Stimulated activated naive B cell treated with anti-CD40 and anti-IgM and Interleukin-4, amounts not matched to agents 10 μg/mL and 1 μg/mL and 100 μg/mL, for 72 hours (primary cell): ENCODE measurements around the gene RHBDD1.
"Not testable (repeated sequence)": the region's sequence is repeated elsewhere in the genome, so short reads cannot be mapped to it uniquely, and the experiment has no call there.

ENCODE experiments used
- ATAC-seq, 2 donors: fragments of 150-1000 bp; cut with Tn5 transposase; replicated peaks; 2 replicates each; pipeline ENCODE4 v1.10.0; 2021; ENCODE audit warnings: moderate library complexity in 1 of 2
- DNase-seq: peaks from one replicate; pipeline ENCODE4 v3.0.0; 2021
- H3K27ac Mint-ChIP-seq: one replicate; pipeline ENCODE4 v1.8.0; 2022; ENCODE audit warnings: mild to moderate bottlenecking, mixed read lengths
- H3K27me3 Mint-ChIP-seq, 2 donors: one replicate each; pipeline ENCODE4 v1.8.0; 2022; ENCODE audit warnings: mixed read lengths in 2 of 2
- H3K36me3 Mint-ChIP-seq, 2 donors: one replicate each; pipeline ENCODE4 v1.8.0; 2022; ENCODE audit warnings: mixed read lengths in 2 of 2, mild to moderate bottlenecking in 1 of 2
- H3K4me1 Mint-ChIP-seq, 2 donors: one replicate each; pipeline ENCODE4 v1.8.0; 2022; ENCODE audit warnings: mixed read lengths in 2 of 2, mild to moderate bottlenecking in 1 of 2
- H3K4me3 Mint-ChIP-seq, 2 donors: one replicate each; pipeline ENCODE4 v1.8.0; 2022; ENCODE audit warnings: mild to moderate bottlenecking in 2 of 2, mixed read lengths in 2 of 2, moderate library complexity in 1 of 2
- H3K9me3 Mint-ChIP-seq, 2 donors: one replicate each; pipeline ENCODE4 v1.8.0; 2022; ENCODE audit warnings: mixed read lengths in 2 of 2, mild to moderate bottlenecking in 1 of 2

Gene RHBDD1

DNA sequence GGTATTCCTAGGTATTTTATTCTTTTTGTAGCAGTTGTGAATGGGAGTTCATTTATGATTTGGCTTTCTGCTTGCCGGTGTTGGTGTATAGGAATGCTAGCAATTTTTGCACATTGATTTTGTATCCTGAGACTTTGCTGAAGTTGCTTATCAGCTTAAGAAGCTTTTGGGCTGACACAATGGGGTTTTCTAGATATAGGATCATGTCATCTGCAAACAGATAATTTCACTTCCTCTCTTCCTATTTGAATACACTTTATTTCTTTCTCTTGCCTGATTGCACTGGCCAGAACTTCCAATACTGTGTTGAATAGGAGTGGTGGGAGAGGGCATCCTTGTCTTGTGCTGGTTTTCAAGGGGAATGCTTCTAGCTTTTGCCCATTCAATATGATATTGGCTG is 7.1 kb downstream of the RHBDD1 start:
- DNase-seq: not testable (repeated sequence)
- Mint-ChIP-seq H3K4me1 (peaks cover 38 to 66% of the 10 kb centered on the region in 2 donors), H3K4me3 (peak overlapping the region; percentile 60 to 65)

DNA sequence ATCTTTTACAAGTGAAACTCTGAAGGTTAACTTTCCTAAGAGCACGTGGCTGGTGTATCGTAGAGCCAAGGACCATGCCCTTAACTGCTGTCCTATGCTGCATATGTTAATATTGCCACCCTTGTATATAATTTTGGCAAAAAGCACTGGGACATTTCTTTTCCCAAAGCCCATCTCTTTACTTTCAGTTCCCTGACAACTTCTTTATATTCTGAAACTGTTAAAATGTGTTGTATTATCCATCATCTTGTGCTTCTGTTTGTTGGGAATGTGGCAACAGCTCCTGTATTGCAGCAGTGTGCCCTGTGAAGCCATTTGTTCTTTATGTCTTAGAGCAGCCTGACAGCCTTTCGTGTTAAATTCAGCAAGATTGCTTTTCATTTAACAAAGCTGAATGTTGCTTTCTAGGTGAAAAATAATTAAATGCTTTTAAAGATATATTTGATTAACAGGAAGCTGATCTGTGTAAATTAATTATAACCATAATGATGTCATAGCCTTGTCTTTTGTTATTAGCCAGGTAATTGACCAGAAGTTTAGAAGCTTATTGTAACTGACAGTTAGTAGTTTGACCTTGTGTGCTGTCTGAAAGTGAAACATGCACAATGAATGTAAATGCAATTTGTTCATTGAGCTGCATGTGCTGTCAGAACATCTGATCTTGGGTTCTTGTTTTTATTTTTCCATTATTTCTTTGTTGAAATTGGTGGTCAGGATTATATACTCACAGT is 9.7 kb downstream of the RHBDD1 start:
- Mint-ChIP-seq H3K27ac (no peak overlapping the region), H3K36me3 (peaks cover 23 to 38% of the 10 kb centered on the region in 2 donors), H3K4me3 (no peak overlapping the region), H3K9me3 (peaks cover 3 to 5% of the 10 kb centered on the region in 2 donors), H3K4me1 (peaks cover 33 to 59% of the 10 kb centered on the region in 2 donors), H3K27me3 (no peaks in the 10 kb centered on the region)
- ATAC-seq (no peak), DNase-seq (no peak)

More for the DNA sequence above, 7.1 kb downstream of the RHBDD1 start:
- Mint-ChIP-seq H3K27ac (peak overlapping the region; percentile 90), H3K36me3 (peaks cover 25 to 40% of the 10 kb centered on the region in 2 donors)
- H3K9me3 Mint-ChIP-seq, H3K27me3 Mint-ChIP-seq: not testable (repeated sequence)
- peak in 1 of 2 donors; percentile 22 for ATAC-seq

- H3K9me3 Mint-ChIP-seq: peaks cover 3% of the 10 kb centered on the region in 2 donors
- H3K27me3 Mint-ChIP-seq: no peaks in the 10 kb centered on the region
- H3K36me3 Mint-ChIP-seq: peaks cover 19 to 39% of the 10 kb centered on the region in 2 donors
- ATAC-seq: peak in 1 of 2 donors; percentile 14
- H3K4me3 Mint-ChIP-seq: no peak overlapping the region
- no peak for DNase-seq
- H3K4me1 Mint-ChIP-seq: peaks cover 32 to 60% of the 10 kb centered on the region in 2 donors
- H3K27ac Mint-ChIP-seq: no peak overlapping the region
Observed at GRCh38 chr2:226847090-226847489, 11.2 kb downstream of the RHBDD1 start.

DNA sequence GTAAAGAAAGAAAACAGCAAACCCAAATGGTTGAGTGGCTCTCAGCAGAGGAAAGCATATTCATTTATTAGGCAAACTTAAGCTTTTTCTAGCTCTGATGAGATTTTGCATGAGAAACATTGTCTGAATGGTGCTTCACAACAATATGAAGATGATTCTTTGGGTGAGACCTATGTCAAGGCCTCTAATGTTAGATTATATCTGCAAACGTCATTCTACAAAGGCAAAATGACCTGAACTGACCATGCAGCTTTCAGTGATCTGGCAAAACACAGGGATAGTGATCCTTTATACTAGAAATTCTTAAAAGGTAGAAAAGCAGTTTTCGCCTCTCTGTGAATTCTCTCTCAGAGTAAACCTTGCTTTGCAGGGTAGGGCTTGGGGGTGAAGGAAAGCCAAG is 11.7 kb downstream of the RHBDD1 start:
- ATAC-seq (no peak), DNase-seq (no peak)
- Mint-ChIP-seq H3K27ac (no peak overlapping the region), H3K9me3 (peaks cover 1 to 3% of the 10 kb centered on the region in 2 donors), H3K4me3 (no peak overlapping the region), H3K27me3 (no peaks in the 10 kb centered on the region), H3K4me1 (peaks cover 29 to 56% of the 10 kb centered on the region in 2 donors), H3K36me3 (peaks cover 14 to 34% of the 10 kb centered on the region in 2 donors)

DNA sequence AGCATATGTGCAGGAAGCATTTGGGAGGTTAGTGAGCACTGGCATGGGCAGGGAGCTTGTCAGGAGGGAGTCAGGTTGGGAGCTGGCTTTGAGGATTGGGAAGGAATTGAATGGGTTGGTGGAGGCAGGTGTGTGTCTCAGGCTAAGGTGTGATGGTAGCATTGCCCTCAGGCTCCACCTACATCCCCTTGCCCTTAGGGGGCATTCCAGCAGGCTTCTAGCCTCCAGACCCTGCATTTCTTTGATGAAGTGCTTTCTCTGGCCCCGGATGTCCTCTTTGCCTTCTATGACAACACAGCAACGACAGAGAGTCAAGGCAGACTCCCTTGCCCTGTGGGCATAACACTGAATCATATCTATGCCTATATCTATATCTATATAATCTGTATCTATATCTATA is 13.5 kb downstream of the RHBDD1 start:
- DNase-seq: no peak
- Mint-ChIP-seq H3K36me3 (peaks cover 9 to 25% of the 10 kb centered on the region in 2 donors), H3K9me3 (no peaks in the 10 kb centered on the region), H3K27me3 (no peaks in the 10 kb centered on the region), H3K27ac (no peak overlapping the region), H3K4me1 (peaks cover 14 to 38% of the 10 kb centered on the region in 2 donors), H3K4me3 (no peak overlapping the region)
- no peak for ATAC-seq

GRCh38 chr2:226850024-226850423 is 14.2 kb downstream of the RHBDD1 start:
- ATAC-seq (no peak), DNase-seq (no peak)
- peaks cover 0 to 4% of the 10 kb centered on the region in 2 donors for H3K9me3 Mint-ChIP-seq
- H3K27me3 Mint-ChIP-seq: no peaks in the 10 kb centered on the region
- H3K36me3 Mint-ChIP-seq: peaks cover 11 to 30% of the 10 kb centered on the region in 2 donors
- no peak overlapping the region for H3K27ac Mint-ChIP-seq
- no peak overlapping the region for H3K4me3 Mint-ChIP-seq
- H3K4me1 Mint-ChIP-seq: peaks cover 13 to 35% of the 10 kb centered on the region in 2 donors

DNA sequence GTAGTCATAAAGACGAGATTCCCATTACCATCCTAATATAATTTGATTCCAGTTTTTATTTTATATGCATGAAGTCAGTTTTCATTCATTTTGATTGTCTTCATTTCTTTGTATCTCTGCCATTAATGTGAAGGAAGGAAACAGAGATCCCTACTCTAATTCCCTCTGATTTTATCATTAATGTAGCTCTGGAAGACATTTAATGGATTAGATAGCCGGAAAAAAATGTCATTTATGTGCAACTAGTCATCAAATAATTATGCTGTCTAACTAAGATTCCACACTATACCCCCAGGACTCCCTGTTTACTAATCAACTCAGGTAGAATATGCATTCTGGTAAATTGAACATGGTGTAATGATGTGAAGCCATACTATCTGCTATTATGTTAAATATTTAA is 19.9 kb downstream of the RHBDD1 start:
- Mint-ChIP-seq H3K9me3 (peaks cover 0 to 4% of the 10 kb centered on the region in 2 donors), H3K4me1 (peaks cover 17 to 38% of the 10 kb centered on the region in 2 donors), H3K27me3 (no peaks in the 10 kb centered on the region), H3K27ac (no peak overlapping the region), H3K36me3 (peaks cover 9 to 31% of the 10 kb centered on the region in 2 donors), H3K4me3 (no peak overlapping the region)
- no peak for ATAC-seq
- no peak for DNase-seq

DNA sequence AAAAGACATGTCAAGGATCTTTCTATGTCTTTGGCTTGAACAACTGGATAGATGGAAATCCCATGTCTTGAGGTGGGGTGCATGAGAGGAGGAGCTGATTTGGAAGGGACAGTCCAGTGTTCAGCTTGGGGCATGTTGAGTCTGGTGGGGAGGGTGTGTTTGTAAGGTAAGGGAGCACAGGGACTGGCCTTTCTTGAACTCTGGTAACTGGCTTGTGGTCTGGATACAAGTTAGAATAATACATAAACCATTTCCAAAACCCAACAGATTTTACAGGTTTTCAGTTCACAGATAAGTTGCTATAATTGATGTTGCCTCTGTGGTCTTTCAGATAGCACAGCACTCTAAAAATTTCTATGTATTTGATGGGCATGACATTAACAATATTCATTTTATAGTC is 24.2 kb downstream of the RHBDD1 start:
- H3K9me3 Mint-ChIP-seq: peaks cover 0 to under 1% of the 10 kb centered on the region in 2 donors
- no peak overlapping the region for H3K27ac Mint-ChIP-seq
- DNase-seq (no peak), ATAC-seq (no peak)
- H3K36me3 Mint-ChIP-seq: peaks cover 19 to 32% of the 10 kb centered on the region in 2 donors
- H3K4me1 Mint-ChIP-seq: peaks cover 26 to 54% of the 10 kb centered on the region in 2 donors
- no peak overlapping the region for H3K4me3 Mint-ChIP-seq
- H3K27me3 Mint-ChIP-seq: no peaks in the 10 kb centered on the region

GRCh38 chr2:226862623-226863022 is 26.8 kb downstream of the RHBDD1 start:
- Mint-ChIP-seq H3K4me3 (peak overlapping the region in 1 of 2 donors; percentile 30), H3K36me3 (peaks cover 23 to 35% of the 10 kb centered on the region in 2 donors), H3K4me1 (peaks cover 23 to 48% of the 10 kb centered on the region in 2 donors), H3K27me3 (no peaks in the 10 kb centered on the region), H3K27ac (peak overlapping the region; percentile 84), H3K9me3 (no peaks in the 10 kb centered on the region)
- peak; percentile 58 for DNase-seq
- peak; percentile 97 to 98 for ATAC-seq

DNA sequence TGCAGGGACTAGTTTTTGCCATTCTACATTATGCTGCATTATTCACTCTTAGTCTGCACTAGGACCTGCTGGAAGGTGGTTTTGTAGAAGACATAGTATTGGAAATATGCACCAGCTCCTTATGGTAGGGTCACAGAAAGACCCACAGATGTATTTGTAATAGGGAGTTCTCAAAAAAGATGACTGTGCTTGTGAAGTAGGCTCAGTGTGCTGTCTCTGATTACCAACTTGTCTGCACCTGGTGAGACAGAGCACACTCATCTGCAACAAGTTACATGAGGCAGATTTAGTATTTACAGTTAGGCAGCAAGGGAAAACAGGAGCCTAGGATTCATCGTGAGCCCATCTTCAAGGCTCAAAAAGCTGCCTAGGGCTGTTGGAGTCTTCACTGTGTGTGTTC is 29.4 kb downstream of the RHBDD1 start:
- peaks cover 18 to 44% of the 10 kb centered on the region in 2 donors for H3K4me1 Mint-ChIP-seq
- DNase-seq (no peak), ATAC-seq (no peak)
- H3K27me3 Mint-ChIP-seq: no peaks in the 10 kb centered on the region
- H3K27ac Mint-ChIP-seq: no peak overlapping the region
- H3K4me3 Mint-ChIP-seq: no peak overlapping the region
- peaks cover 29 to 49% of the 10 kb centered on the region in 2 donors for H3K36me3 Mint-ChIP-seq
- no peaks in the 10 kb centered on the region for H3K9me3 Mint-ChIP-seq

DNA sequence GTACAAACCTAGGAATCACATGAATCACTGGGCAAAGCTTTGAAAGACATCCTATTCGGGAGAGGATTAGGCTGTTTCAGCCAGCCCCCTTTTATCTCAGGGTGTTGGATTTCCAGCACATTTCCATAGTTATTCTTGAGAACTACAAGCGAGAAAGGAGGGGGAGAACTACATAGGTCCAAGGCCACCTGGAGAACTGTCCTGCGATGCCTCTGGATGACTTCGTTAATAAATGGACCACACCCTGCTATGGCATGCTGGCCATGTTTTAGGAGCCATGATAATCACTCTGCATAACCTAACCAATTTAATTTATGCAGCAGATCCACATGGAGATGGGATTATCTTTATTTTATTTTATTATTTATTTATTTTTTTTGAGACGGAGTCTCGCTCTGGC is 29.9 kb downstream of the RHBDD1 start:
- no peak overlapping the region for H3K27ac Mint-ChIP-seq
- H3K4me3 Mint-ChIP-seq: no peak overlapping the region
- no peaks in the 10 kb centered on the region for H3K27me3 Mint-ChIP-seq
- peaks cover 18 to 39% of the 10 kb centered on the region in 2 donors for H3K4me1 Mint-ChIP-seq
- H3K9me3 Mint-ChIP-seq: no peaks in the 10 kb centered on the region
- DNase-seq (no peak), ATAC-seq (no peak)
- peaks cover 30 to 53% of the 10 kb centered on the region in 2 donors for H3K36me3 Mint-ChIP-seq

DNA sequence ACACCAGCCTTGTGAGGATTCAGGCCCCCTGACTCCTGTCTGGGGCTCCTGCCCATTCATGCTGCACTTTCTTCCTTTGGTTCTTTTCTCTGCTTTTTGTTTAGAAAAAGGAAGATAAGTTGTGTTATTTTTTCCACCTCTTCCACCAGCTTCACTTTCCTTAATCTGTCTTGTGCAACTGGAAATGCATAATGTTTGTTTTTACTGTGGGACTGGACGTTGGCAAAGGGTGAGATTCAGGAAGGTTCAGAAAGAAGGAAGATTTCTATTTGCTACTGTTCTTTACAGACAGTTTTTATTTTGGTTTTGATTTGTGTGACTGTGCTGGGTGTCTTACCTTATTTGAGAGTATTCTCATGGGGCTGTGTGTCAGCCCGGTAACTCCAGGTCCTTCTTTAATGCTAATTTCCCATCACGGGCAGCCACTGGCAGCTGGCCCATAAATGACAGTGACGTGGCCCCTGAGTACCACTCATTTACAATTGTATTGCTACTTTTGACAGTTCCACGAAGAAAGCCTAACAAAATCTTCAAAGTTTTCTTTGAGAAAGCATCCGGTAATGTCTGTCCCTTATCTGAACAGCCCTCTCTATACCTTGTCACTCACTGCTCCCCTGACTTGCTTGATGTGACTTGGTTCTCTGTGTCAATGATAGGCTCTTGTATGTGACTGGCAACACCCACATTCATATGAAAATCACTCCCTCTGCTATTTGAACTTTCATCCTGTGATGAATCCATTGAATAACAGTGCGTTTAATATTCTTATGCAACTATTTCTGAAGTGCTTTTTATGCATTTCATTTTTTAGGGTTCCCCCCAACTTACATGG is 32.7 kb downstream of the RHBDD1 start:
- H3K27ac Mint-ChIP-seq: no peak overlapping the region

GRCh38 chr2:226869371-226869770 is 33.5 kb downstream of the RHBDD1 start:
- Mint-ChIP-seq H3K9me3 (peaks cover 4 to 5% of the 10 kb centered on the region in 2 donors), H3K36me3 (peaks cover 34 to 59% of the 10 kb centered on the region in 2 donors), H3K4me3 (no peak overlapping the region), H3K4me1 (peaks cover 16 to 36% of the 10 kb centered on the region in 2 donors), H3K27me3 (no peaks in the 10 kb centered on the region), H3K27ac (no peak overlapping the region)
- DNase-seq (no peak), ATAC-seq (no peak)

More for the DNA sequence above, 32.7 kb downstream of the RHBDD1 start:
- peaks cover 14 to 28% of the 10 kb centered on the region in 2 donors for H3K4me1 Mint-ChIP-seq
- no peak for ATAC-seq
- peaks cover 31 to 57% of the 10 kb centered on the region in 2 donors for H3K36me3 Mint-ChIP-seq
- DNase-seq: no peak
- H3K4me3 Mint-ChIP-seq: no peak overlapping the region
- peaks cover 3 to 4% of the 10 kb centered on the region in 2 donors for H3K9me3 Mint-ChIP-seq
- no peaks in the 10 kb centered on the region for H3K27me3 Mint-ChIP-seq

GRCh38 chr2:226873051-226873620 is 37.3 kb downstream of the RHBDD1 start:
- peak overlapping the region; percentile 6 for H3K27ac Mint-ChIP-seq
- H3K4me1 Mint-ChIP-seq: peaks cover 27 to 44% of the 10 kb centered on the region in 2 donors
- ATAC-seq (peak; percentile 60 to 75), DNase-seq (no peak)
- peaks cover 7 to 8% of the 10 kb centered on the region in 2 donors for H3K9me3 Mint-ChIP-seq
- H3K36me3 Mint-ChIP-seq: peaks cover 22 to 62% of the 10 kb centered on the region in 2 donors
- H3K4me3 Mint-ChIP-seq: peak overlapping the region; percentile 2 to 18
- no peaks in the 10 kb centered on the region for H3K27me3 Mint-ChIP-seq
